Tibial nerve (tissue), 4 donors: Measurements from ENCODE around the gene QSER1.

Experiments
- EP300 ChIP-seq, 2 donors: sonication (generic); formaldehyde crosslinking; IDR thresholded peaks; one replicate each; pipeline ENCODE4 v1.6.1; 2017; ENCODE audit warnings: antibody characterized with exemption in 2 of 2, mild to moderate bottlenecking in 1 of 2
- POLR2A ChIP-seq, 2 donors: fragments of 450-650 bp; IDR thresholded peaks; one replicate each; pipeline ENCODE4 v1.6.1; 2017; ENCODE audit warnings: antibody characterized with exemption in 2 of 2, mild to moderate bottlenecking in 2 of 2, moderate library complexity in 2 of 2
- TF ChIP-seq, protein P1 (sequence below), 5 experiments: fragments of 200-600 bp in 3 of 5; fragments of 450-650 bp in 2 of 5; sonication (generic) in 3 of 5; IDR thresholded peaks; one replicate each; pipeline ENCODE4 v1.5.1; 2016 to 2019; ENCODE audit warnings: antibody characterized with exemption in 5 of 5, mild to moderate bottlenecking in 3 of 5, moderate library complexity in 2 of 5

DNA sequence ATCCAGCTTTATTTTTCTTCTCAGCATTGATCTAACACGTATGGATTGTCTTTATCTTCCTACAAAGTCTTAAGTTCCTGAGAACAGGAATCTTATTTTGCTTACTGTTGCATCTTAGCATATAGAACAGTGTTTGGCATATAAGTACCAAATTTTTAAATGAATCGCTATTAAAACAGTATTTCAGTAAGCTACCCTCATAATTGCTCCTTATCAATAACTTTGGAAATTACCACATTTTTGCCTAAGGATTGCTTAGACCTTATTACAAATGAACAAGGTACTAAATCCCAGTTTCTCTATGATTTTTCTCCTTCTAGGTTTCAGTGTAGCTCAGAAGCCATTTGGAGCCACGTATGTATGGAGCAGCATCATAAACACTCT lies 132.7 kb downstream of the QSER1 start:
- TF ChIP-seq, protein P1, sequence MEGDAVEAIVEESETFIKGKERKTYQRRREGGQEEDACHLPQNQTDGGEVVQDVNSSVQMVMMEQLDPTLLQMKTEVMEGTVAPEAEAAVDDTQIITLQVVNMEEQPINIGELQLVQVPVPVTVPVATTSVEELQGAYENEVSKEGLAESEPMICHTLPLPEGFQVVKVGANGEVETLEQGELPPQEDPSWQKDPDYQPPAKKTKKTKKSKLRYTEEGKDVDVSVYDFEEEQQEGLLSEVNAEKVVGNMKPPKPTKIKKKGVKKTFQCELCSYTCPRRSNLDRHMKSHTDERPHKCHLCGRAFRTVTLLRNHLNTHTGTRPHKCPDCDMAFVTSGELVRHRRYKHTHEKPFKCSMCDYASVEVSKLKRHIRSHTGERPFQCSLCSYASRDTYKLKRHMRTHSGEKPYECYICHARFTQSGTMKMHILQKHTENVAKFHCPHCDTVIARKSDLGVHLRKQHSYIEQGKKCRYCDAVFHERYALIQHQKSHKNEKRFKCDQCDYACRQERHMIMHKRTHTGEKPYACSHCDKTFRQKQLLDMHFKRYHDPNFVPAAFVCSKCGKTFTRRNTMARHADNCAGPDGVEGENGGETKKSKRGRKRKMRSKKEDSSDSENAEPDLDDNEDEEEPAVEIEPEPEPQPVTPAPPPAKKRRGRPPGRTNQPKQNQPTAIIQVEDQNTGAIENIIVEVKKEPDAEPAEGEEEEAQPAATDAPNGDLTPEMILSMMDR (IDR thresholded peaks at IDR 0.05): no peak
- TF ChIP-seq POLR2A (IDR thresholded peaks at IDR 0.05) (no peak), EP300 (IDR thresholded peaks at IDR 0.05) (no peak)
